Measurements from ENCODE around the gene TRIM34.
"Not testable (repeated sequence)": the region's sequence is repeated elsewhere in the genome, so short reads cannot be mapped to it uniquely, and the experiment has no call there.

The TRIM34 gene

GRCh38 chr11:5624489-5625279, at the start of gene TRIM34:
Gene TRIM34 (plus strand): TSS chr11:5625001. CDS start chr11:5632332, 7,331 bp downstream.
- peak; percentile 74 for DNase-seq (ENCODE audit: low spot score)

GRCh38 chr11:5575152-5575551, 49.6 kb upstream of the TRIM34 start:
- no peak for DNase-seq (ENCODE audit: low spot score)

GRCh38 chr11:5577101-5577500, 47.7 kb upstream of the TRIM34 start:
- no peak for DNase-seq (ENCODE audit: low spot score)

GRCh38 chr11:5580577-5580976, 44.2 kb upstream of the TRIM34 start, which contains the start of gene OR52B6:
Gene OR52B6 (plus strand): TSS chr11:5580877. CDS start chr11:5580877, 0 bp downstream.
- no peak for DNase-seq (ENCODE audit: low spot score)

- no peak for DNase-seq (ENCODE audit: low spot score)
Measured at GRCh38 chr11:5581014-5581413, 43.8 kb upstream of the TRIM34 start.

GRCh38 chr11:5584458-5584857, 40.3 kb upstream of the TRIM34 start:
- not testable (repeated sequence) for DNase-seq (ENCODE audit: low spot score)

GRCh38 chr11:5589906-5590305, 34.9 kb upstream of the TRIM34 start:
- not testable (repeated sequence) for DNase-seq (ENCODE audit: low spot score)

- DNase-seq (ENCODE audit: low spot score), result no peak
Measured at GRCh38 chr11:5591613-5592012, 33.2 kb upstream of the TRIM34 start.

GRCh38 chr11:5592615-5593014, 32.2 kb upstream of the TRIM34 start:
- DNase-seq (ENCODE audit: low spot score), result no peak

- DNase-seq (ENCODE audit: low spot score), result no peak
Measured at GRCh38 chr11:5593146-5593545, 31.7 kb upstream of the TRIM34 start.

GRCh38 chr11:5596607-5597201, 28.1 kb upstream of the TRIM34 start, which contains the start of gene TRIM6:
Gene TRIM6 (plus strand): TSS chr11:5596637. CDS start chr11:5596898, 261 bp downstream.
- no peak for DNase-seq (ENCODE audit: low spot score)

- no peak for DNase-seq (ENCODE audit: low spot score)
Measured at GRCh38 chr11:5597953-5598352, 26.8 kb upstream of the TRIM34 start.

GRCh38 chr11:5600374-5600851, 24.4 kb upstream of the TRIM34 start:
- DNase-seq (ENCODE audit: low spot score), result peak; percentile 62

- not testable (repeated sequence) for DNase-seq (ENCODE audit: low spot score)
Measured at GRCh38 chr11:5602791-5603190, 22.0 kb upstream of the TRIM34 start.

GRCh38 chr11:5603326-5603725, 21.5 kb upstream of the TRIM34 start:
- DNase-seq (ENCODE audit: low spot score), result no peak

- no peak for DNase-seq (ENCODE audit: low spot score)
Measured at GRCh38 chr11:5604896-5605295, 19.9 kb upstream of the TRIM34 start.

GRCh38 chr11:5605849-5606248, 19.0 kb upstream of the TRIM34 start:
- no peak for DNase-seq (ENCODE audit: low spot score)

- no peak for DNase-seq (ENCODE audit: low spot score)
Measured at GRCh38 chr11:5608808-5609207, 16.0 kb upstream of the TRIM34 start.

- no peak for DNase-seq (ENCODE audit: low spot score)
Measured at GRCh38 chr11:5610446-5610845, 14.4 kb upstream of the TRIM34 start.

GRCh38 chr11:5611627-5612026, 13.2 kb upstream of the TRIM34 start:
- DNase-seq (ENCODE audit: low spot score), result no peak

- DNase-seq (ENCODE audit: low spot score), result no peak
Measured at GRCh38 chr11:5618807-5619206, 6.0 kb upstream of the TRIM34 start.

GRCh38 chr11:5620651-5621521, 3.9 kb upstream of the TRIM34 start:
- no peak for DNase-seq (ENCODE audit: low spot score)

Measured in CD4-positive, alpha-beta T cell treated with Interleukin-15 for 4 hours (primary cell).